Measurements from ENCODE around the gene ESYT1.

Gene ESYT1

GRCh38 chr12:56120158-56120846 lies 7.8 kb upstream of the ESYT1 start:
- Histone ChIP-seq H3K4me3 (replicated peaks; ENCODE audit: low read depth, low read length) (no peak overlapping the region), H3K36me3 (ENCODE audit: control insufficient read depth, insufficient read depth, low read length) (peaks cover 6% of the 10 kb centered on the region), H3K27me3 (replicated peaks; ENCODE audit: control insufficient read depth, insufficient read depth, low read length) (no peaks in the 10 kb centered on the region)
- no peak for TF ChIP-seq CTCF (IDR thresholded peaks at IDR 0.05; ENCODE audit: insufficient read depth, low read length, poor library complexity, severe bottlenecking)
- DNase-seq (ENCODE audit: extremely low read depth, insufficient read length), result no peak

- no peaks in the 10 kb centered on the region for H3K27me3 ChIP-seq (replicated peaks; ENCODE audit: control insufficient read depth, insufficient read depth, low read length)
- no peak for DNase-seq (ENCODE audit: extremely low read depth, insufficient read length)
- no peak for TF ChIP-seq CTCF (IDR thresholded peaks at IDR 0.05; ENCODE audit: insufficient read depth, low read length, poor library complexity, severe bottlenecking)
- peaks cover 6% of the 10 kb centered on the region for H3K36me3 ChIP-seq (ENCODE audit: control insufficient read depth, insufficient read depth, low read length)
- H3K4me3 ChIP-seq (replicated peaks; ENCODE audit: low read depth, low read length), result no peak overlapping the region
Measured at GRCh38 chr12:56121204-56121870, 6.7 kb upstream of the ESYT1 start.

GRCh38 chr12:56122637-56123036 lies 5.4 kb upstream of the ESYT1 start:
- H3K36me3 ChIP-seq (ENCODE audit: control insufficient read depth, insufficient read depth, low read length), result peaks cover 6% of the 10 kb centered on the region
- no peaks in the 10 kb centered on the region for H3K27me3 ChIP-seq (replicated peaks; ENCODE audit: control insufficient read depth, insufficient read depth, low read length)
- H3K4me3 ChIP-seq (replicated peaks; ENCODE audit: low read depth, low read length), result no peak overlapping the region
- no peak for TF ChIP-seq CTCF (IDR thresholded peaks at IDR 0.05; ENCODE audit: insufficient read depth, low read length, poor library complexity, severe bottlenecking)
- DNase-seq (ENCODE audit: extremely low read depth, insufficient read length), result no peak

GRCh38 chr12:56124133-56124532 lies 3.9 kb upstream of the ESYT1 start:
- no peak for TF ChIP-seq CTCF (IDR thresholded peaks at IDR 0.05; ENCODE audit: insufficient read depth, low read length, poor library complexity, severe bottlenecking)

GRCh38 chr12:56126732-56127239 lies 1.3 kb upstream of the ESYT1 start:
- no peak for DNase-seq (ENCODE audit: extremely low read depth, insufficient read length)
- no peaks in the 10 kb centered on the region for H3K27me3 ChIP-seq (replicated peaks; ENCODE audit: control insufficient read depth, insufficient read depth, low read length)
- no peak overlapping the region for H3K4me3 ChIP-seq (replicated peaks; ENCODE audit: low read depth, low read length)
- H3K36me3 ChIP-seq (ENCODE audit: control insufficient read depth, insufficient read depth, low read length), result peaks cover 5% of the 10 kb centered on the region
- no peak for TF ChIP-seq CTCF (IDR thresholded peaks at IDR 0.05; ENCODE audit: insufficient read depth, low read length, poor library complexity, severe bottlenecking)

More at GRCh38 chr12:56124133-56124532, 3.9 kb upstream of the ESYT1 start:
- no peak for DNase-seq (ENCODE audit: extremely low read depth, insufficient read length)
- Histone ChIP-seq H3K4me3 (replicated peaks; ENCODE audit: low read depth, low read length) (no peak overlapping the region), H3K36me3 (ENCODE audit: control insufficient read depth, insufficient read depth, low read length) (peaks cover 6% of the 10 kb centered on the region), H3K27me3 (replicated peaks; ENCODE audit: control insufficient read depth, insufficient read depth, low read length) (no peaks in the 10 kb centered on the region)

Data from GM06990 (cell line).